Endothelial cell of umbilical vein (primary cell): ENCODE results near the gene EYS. TPM values are rescaled to one million over a fixed set of nuclear protein-coding genes. Genes with fewer than 3 reads are reported as not detected.

Experiments used
- BruUV-seq: library from RNA; stranded (reverse); fragments of 400-500 nt; replicated peaks from 2 replicates; lab custom pipeline; 2021; lab: Mats Ljungman, UMichigan
- CTCF ChIA-PET: fragments of 300-600, 350-600 bp; sonication (Branson Sonifier 250); formaldehyde crosslinking; loops from one replicate; lab custom pipeline; 2021; ENCODE audit warnings: antibody characterized with exemption, inconsistent platforms; lab: Charles Lee
- POLR2A ChIA-PET: fragments of 300-600, 350-600 bp; sonication (Branson Sonifier 250); formaldehyde crosslinking; loops from one replicate; lab custom pipeline; 2021; ENCODE audit warnings: antibody characterized with exemption, inconsistent platforms; lab: Charles Lee
- DNase-seq: peaks from one replicate; pipeline ENCODE4 v3.0.0-alpha.2; 2011; ENCODE audit warnings: low read depth, low spot score
- FAIRE-seq: peaks from 2 replicates; lab custom pipeline; 2011; peaks lifted over from hg19 to GRCh38; lab: Jason Lieb, UNC
- H2AFZ ChIP-seq: 2 replicates; pipeline ENCODE4 v1.6.0; 2012; ENCODE audit warnings: low read depth, low read length, control low read depth, inconsistent platforms
- H3K27ac ChIP-seq: 2 replicates; pipeline ENCODE4 v1.5.1; 2011; ENCODE audit warnings: low read depth, mild to moderate bottlenecking, control low read depth, low read length, moderate library complexity; ENCODE audit not compliant: insufficient read depth
- H3K27me3 ChIP-seq, 2 experiments: 2 replicates each; pipeline versions ENCODE4 v1.6.0 to v1.6.1; 2011; ENCODE audit warnings: low read length in 2 of 2, mixed read lengths in 1 of 2; ENCODE audit not compliant: control insufficient read depth in 2 of 2, insufficient read depth in 2 of 2
- H3K36me3 ChIP-seq, 2 experiments: 2 replicates in 1 of 2; 3 replicates in 1 of 2; pipeline ENCODE4 v1.5.1; 2011; ENCODE audit warnings: low read length in 2 of 2, mild to moderate bottlenecking in 1 of 2, moderate library complexity in 1 of 2; ENCODE audit not compliant: control insufficient read depth in 2 of 2, insufficient read depth in 2 of 2; ENCODE audit errors: extremely low read depth in 1 of 2
- H3K4me1 ChIP-seq: 3 replicates; pipeline ENCODE4 v1.5.1; 2011; ENCODE audit warnings: mild to moderate bottlenecking, low read length; ENCODE audit not compliant: control insufficient read depth, insufficient read depth; ENCODE audit errors: extremely low read depth
- H3K4me2 ChIP-seq: 2 replicates; pipeline ENCODE4 v1.6.1; 2011; ENCODE audit warnings: low read length, control low read depth, mixed read lengths; ENCODE audit not compliant: insufficient read depth
- H3K4me3 ChIP-seq, 3 experiments: fragments of 200-600 bp in 1 of 3; sonication (generic), shearing (Covaris generic) in 1 of 3; replicated peaks in 1 of 3; 2 replicates each; pipeline ENCODE4 v1.5.1; 2011 to 2016; ENCODE audit warnings: control low read depth in 3 of 3, low read length in 3 of 3, mild to moderate bottlenecking in 2 of 3, inconsistent platforms in 1 of 3, low read depth in 1 of 3, moderate library complexity in 1 of 3; ENCODE audit not compliant: insufficient read depth in 1 of 3
- H3K79me2 ChIP-seq: 2 replicates; pipeline ENCODE4 v1.6.0; 2012; ENCODE audit warnings: low read length, inconsistent platforms; ENCODE audit not compliant: control insufficient read depth, insufficient read depth
- H3K9ac ChIP-seq: replicated peaks from 2 replicates; pipeline ENCODE3; 2011; ENCODE audit warnings: low read length, control low read depth; ENCODE audit not compliant: insufficient read depth; ENCODE audit errors: extremely low read depth
- H3K9me1 ChIP-seq: replicated peaks from 3 replicates; pipeline ENCODE4 v1.6.0; 2011; ENCODE audit warnings: mild to moderate bottlenecking, low read length; ENCODE audit not compliant: control insufficient read depth, insufficient read depth; ENCODE audit errors: extremely low read depth
- H3K9me3 ChIP-seq: replicated peaks from 2 replicates; pipeline ENCODE4 v1.5.1; 2012; ENCODE audit warnings: low read length, inconsistent platforms; ENCODE audit not compliant: control insufficient read depth, insufficient read depth
- H4K20me1 ChIP-seq: replicated peaks from 2 replicates; pipeline ENCODE3; 2011; ENCODE audit warnings: mild to moderate bottlenecking, low read length; ENCODE audit not compliant: control insufficient read depth, insufficient read depth; ENCODE audit errors: extremely low read depth
- CTCF ChIP-seq, 2 donors: IDR thresholded peaks; 1 replicate in 1 of 2; 2 replicates in 1 of 2; pipeline ENCODE4 v1.5.1; 2011; ENCODE audit warnings: low read length in 2 of 2, mild to moderate bottlenecking in 2 of 2, moderate library complexity in 2 of 2, control low read depth in 1 of 2, inconsistent platforms in 1 of 2, low read depth in 1 of 2; ENCODE audit not compliant: insufficient read depth in 1 of 2; ENCODE audit errors: extremely low read depth in 1 of 2
- EZH2 ChIP-seq: IDR thresholded peaks from 2 replicates; pipeline ENCODE4 v1.6.1; 2012; ENCODE audit warnings: borderline replicate concordance, low read depth, mild to moderate bottlenecking, moderate library complexity, low read length, inconsistent platforms; ENCODE audit not compliant: severe bottlenecking
- FOS ChIP-seq: IDR thresholded peaks from 2 replicates; pipeline ENCODE4 v1.6.1; 2011; ENCODE audit warnings: mild to moderate bottlenecking, low read length, moderate library complexity, borderline replicate concordance; ENCODE audit not compliant: insufficient read depth
- GATA2 ChIP-seq: IDR thresholded peaks from 2 replicates; pipeline ENCODE4 v1.7.0; 2011; ENCODE audit warnings: low read depth, mild to moderate bottlenecking, moderate library complexity, mixed read lengths, low read length; ENCODE audit not compliant: insufficient read length, insufficient read depth
- JUN ChIP-seq: IDR thresholded peaks from 2 replicates; pipeline ENCODE4 v1.6.1; 2011; ENCODE audit warnings: borderline replicate concordance, low read depth; ENCODE audit not compliant: insufficient read length, insufficient read depth
- MYC ChIP-seq: IDR thresholded peaks from one replicate; pipeline ENCODE4 v1.6.1; 2011; ENCODE audit warnings: mild to moderate bottlenecking, low read depth, low read length
- POLR2A ChIP-seq: IDR thresholded peaks from 2 replicates; pipeline ENCODE4 v1.6.1; 2012; ENCODE audit warnings: low read depth, mild to moderate bottlenecking, control low read depth, low read length
- POLR2AphosphoS5 ChIP-seq: IDR thresholded peaks from 2 replicates; pipeline ENCODE4 v1.6.1; 2012; ENCODE audit warnings: low read depth, mild to moderate bottlenecking, control low read depth, low read length, moderate library complexity; ENCODE audit not compliant: insufficient read depth
- dilution Hi-C: fragments of 300-500 bp; cut with MboI; formaldehyde crosslinking; loops from one replicate; pipeline ENCODE4 v1.15.0; 2019; ENCODE audit warnings: low sequenced_read_pairs; ENCODE audit not compliant: extremely low pct_ligation_motif_present
- intact Hi-C: fragments of 100-400 bp; cut with micrococcal nuclease; formaldehyde crosslinking; loops from one replicate; pipeline ENCODE4 v1.10.0; 2022
- polyA plus RNA-seq, 4 experiments: library from polyadenylated mRNA; depleted of rRNA in 3 of 4; stranded (reverse) in 3 of 4; unstranded in 1 of 4; fragments of >200 nt; gene quantifications; 2 replicates each; pipeline versions ENCODE4 v1.2.1 to v1.2.3, GENCODE V29; 2011 to 2012; ENCODE audit warnings: missing spikeins in 1 of 4
- total RNA-seq: library from RNA; stranded (reverse); gene quantifications from 2 replicates; pipeline ENCODE4 v1.2.3, GENCODE V29; 2021
- TF ChIP-seq, protein P1 (sequence below): IDR thresholded peaks from 2 replicates; pipeline ENCODE4 v1.6.1; 2011; ENCODE audit not compliant: insufficient read depth, insufficient read length

The EYS gene
- total and polyA plus RNA-seq, 2 donors (not counting 3 experiments of a cell fraction or from before 2014, with no cell fraction given) = 0.01 to 0.27 TPM

- no peak overlapping the region for H3K27ac ChIP-seq
- H3K4me3 ChIP-seq = no peak overlapping the region
- H3K4me1 ChIP-seq = no peaks in the 10 kb centered on the region
- H3K4me2 ChIP-seq = no peak overlapping the region
- no peaks in the 10 kb centered on the region for H3K9me1 ChIP-seq
- FAIRE-seq = no peak
- ChIA-PET POLR2A (no interaction called here), CTCF (no interaction called here)
- TF ChIP-seq MYC (no peak), EZH2 (no peak), JUN (no peak), POLR2A (no peak), CTCF (IDR thresholded peaks at IDR 0.05; ENCODE audit: extremely low read depth in 1 of 2, insufficient read depth in 1 of 2, low read depth in 1 of 2, low read length in 2 of 2) (no peak)
- no peak overlapping the region for H2AFZ ChIP-seq
- no peaks in the 10 kb centered on the region for H4K20me1 ChIP-seq
- BruUV-seq = no TSS peak
- no peaks in the 10 kb centered on the region for H3K27me3 ChIP-seq
- no peaks in the 10 kb centered on the region for H3K36me3 ChIP-seq
- H3K79me2 ChIP-seq = no peaks in the 10 kb centered on the region
- H3K9ac ChIP-seq = no peak overlapping the region
- dilution Hi-C loops = no loop called here
- intact Hi-C loops = no loop called here
- DNase-seq = no peak
- no peaks in the 10 kb centered on the region for H3K9me3 ChIP-seq
These were observed 558.2 kb downstream of the EYS start for GRCh38 chr6:65148839-65149238.

- FAIRE-seq (no peak), DNase-seq (no peak)
- Histone ChIP-seq H4K20me1 (no peaks in the 10 kb centered on the region), H3K27me3 (no peaks in the 10 kb centered on the region), H3K27ac (no peak overlapping the region), H3K4me3 (no peak overlapping the region), H2AFZ (no peak overlapping the region), H3K4me1 (no peaks in the 10 kb centered on the region), H3K79me2 (no peaks in the 10 kb centered on the region), H3K9me3 (no peaks in the 10 kb centered on the region), H3K9ac (no peak overlapping the region), H3K9me1 (no peaks in the 10 kb centered on the region), H3K36me3 (no peaks in the 10 kb centered on the region), H3K4me2 (no peak overlapping the region)
- dilution Hi-C loops = no loop called here
- CTCF ChIA-PET = no interaction called here
- BruUV-seq = no TSS peak
- POLR2A ChIA-PET = no interaction called here
- TF ChIP-seq POLR2AphosphoS5 = no peak
- TF ChIP-seq CTCF (IDR thresholded peaks at IDR 0.05; ENCODE audit: extremely low read depth in 1 of 2, insufficient read depth in 1 of 2, low read depth in 1 of 2, low read length in 2 of 2) = no peak
- no peak for TF ChIP-seq FOS
- no peak for TF ChIP-seq JUN
- no peak for TF ChIP-seq POLR2A
- no peak for TF ChIP-seq EZH2
- no peak for TF ChIP-seq MYC
- TF ChIP-seq GATA2 = no peak
- TF ChIP-seq, protein P1, sequence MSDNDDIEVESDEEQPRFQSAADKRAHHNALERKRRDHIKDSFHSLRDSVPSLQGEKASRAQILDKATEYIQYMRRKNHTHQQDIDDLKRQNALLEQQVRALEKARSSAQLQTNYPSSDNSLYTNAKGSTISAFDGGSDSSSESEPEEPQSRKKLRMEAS = no peak
- intact Hi-C loops = no loop called here
These were observed 571.5 kb downstream of the EYS start for GRCh38 chr6:65135567-65135966.
